Renal cortex interstitium (tissue), 11 donors: Measurements from ENCODE around the gene C15orf62. TPM values are rescaled to one million over a fixed set of nuclear protein-coding genes. Genes with fewer than 3 reads are reported as not detected.

Source experiments
- DNase-seq, 11 donors: peaks; one replicate each; pipeline ENCODE4 v3.0.0-alpha.2; 2013; ENCODE audit warnings: low read depth in 9 of 11, low spot score in 4 of 11; ENCODE audit errors: extremely low read depth in 1 of 11
- polyA plus RNA-seq, 3 donors: library from polyadenylated mRNA; unstranded; fragments of 120-200 nt; gene quantifications; one replicate each; pipeline ENCODE4 v1.2.1, GENCODE V29; 2013; ENCODE audit not compliant: insufficient read length in 3 of 3

Gene C15orf62
- polyA plus RNA-seq, 3 donors = 2.1 to 5.2 (median 3.1) TPM

- DNase-seq = no peak
These were observed 18.9 kb upstream of the C15orf62 start for GRCh38 chr15:40750885-40751284.

GRCh38 chr15:40751745-40752144 is 18.0 kb upstream of the C15orf62 start:
- no peak for DNase-seq

GRCh38 chr15:40754574-40754882 is 15.3 kb upstream of the C15orf62 start:
- DNase-seq = no peak

- DNase-seq = peak; percentile 89 to 96 (median 93)
These were observed 14.6 kb upstream of the C15orf62 start, which contains the start of gene RMDN3 for GRCh38 chr15:40754883-40755811. RMDN3 (minus strand) TSS chr15:40755254; CDS start chr15:40754783, 471 bp downstream.

GRCh38 chr15:40755812-40756208 is 14.0 kb upstream of the C15orf62 start:
- no peak for DNase-seq

- no peak for DNase-seq
These were observed 12.8 kb upstream of the C15orf62 start for GRCh38 chr15:40756938-40757337.

GRCh38 chr15:40759961-40760360 is 9.8 kb upstream of the C15orf62 start:
- no peak for DNase-seq

- DNase-seq = peak in 4 of 11 donors; percentile 60 to 79 (median 68)
These were observed 6.6 kb upstream of the C15orf62 start for GRCh38 chr15:40762919-40763800.

GRCh38 chr15:40763801-40764628 is 5.8 kb upstream of the C15orf62 start, which contains the start of gene GCHFR:
GCHFR (plus strand) TSS chr15:40764068; CDS start chr15:40764181, 113 bp downstream.
- DNase-seq = peak in 4 of 11 donors; percentile 56 to 73 (median 70)

- no peak for DNase-seq
These were observed 5.1 kb upstream of the C15orf62 start for GRCh38 chr15:40764629-40765103.

- DNase-seq = no peak
These were observed 3.5 kb upstream of the C15orf62 start for GRCh38 chr15:40766194-40766815.

GRCh38 chr15:40766906-40767837 is 2.6 kb upstream of the C15orf62 start:
- no peak for DNase-seq

GRCh38 chr15:40767838-40768500 is 1.8 kb upstream of the C15orf62 start:
- no peak for DNase-seq

- no peak for DNase-seq
These were observed 1.1 kb upstream of the C15orf62 start for GRCh38 chr15:40768521-40769273.

GRCh38 chr15:40770147-40770721 is 454 bp downstream of the C15orf62 start:
- no peak for DNase-seq

- DNase-seq = no peak
These were observed 1.5 kb downstream of the C15orf62 start for GRCh38 chr15:40771242-40771641.
